Activated T-helper 17 cell treated with anti-CD3 and anti-CD28 coated beads, Interleukin-2, amount 50 U/mL, for 72 hours (primary cell): ENCODE data around the gene POU6F1. TPM values are rescaled to one million over a fixed set of nuclear protein-coding genes. Genes with fewer than 3 reads are reported as not detected.
"Not testable (repeated sequence)": the region's sequence is repeated elsewhere in the genome, so short reads cannot be mapped to it uniquely, and the experiment has no call there.

Source experiments
- ATAC-seq: fragments of 150-1000 bp; cut with Tn5 transposase; replicated peaks from 2 replicates; pipeline ENCODE4 v1.10.0; 2021; ENCODE audit warnings: mild to moderate bottlenecking, moderate library complexity
- H3K27ac Mint-ChIP-seq: one replicate; pipeline ENCODE4 v1.8.0; 2022; ENCODE audit warnings: mixed read lengths
- H3K27me3 Mint-ChIP-seq: one replicate; pipeline ENCODE4 v1.8.0; 2022; ENCODE audit warnings: mixed read lengths
- H3K36me3 Mint-ChIP-seq: one replicate; pipeline ENCODE4 v1.8.0; 2022; ENCODE audit warnings: low read depth, mild to moderate bottlenecking, mixed read lengths
- H3K4me1 Mint-ChIP-seq: one replicate; pipeline ENCODE4 v1.8.0; 2022; ENCODE audit warnings: mixed read lengths
- H3K4me3 Mint-ChIP-seq: one replicate; pipeline ENCODE4 v1.8.0; 2022; ENCODE audit warnings: mild to moderate bottlenecking, mixed read lengths
- H3K9me3 Mint-ChIP-seq: one replicate; pipeline ENCODE4 v1.8.0; 2022; ENCODE audit warnings: mixed read lengths
- total RNA-seq, 2 donors: library from RNA; stranded (reverse); gene quantifications; one replicate each; pipeline ENCODE4 v1.2.3, GENCODE V29; 2022

Gene POU6F1
- total RNA-seq, 2 donors from 2014 or later = 6.9 to 25.2 TPM

DNA sequence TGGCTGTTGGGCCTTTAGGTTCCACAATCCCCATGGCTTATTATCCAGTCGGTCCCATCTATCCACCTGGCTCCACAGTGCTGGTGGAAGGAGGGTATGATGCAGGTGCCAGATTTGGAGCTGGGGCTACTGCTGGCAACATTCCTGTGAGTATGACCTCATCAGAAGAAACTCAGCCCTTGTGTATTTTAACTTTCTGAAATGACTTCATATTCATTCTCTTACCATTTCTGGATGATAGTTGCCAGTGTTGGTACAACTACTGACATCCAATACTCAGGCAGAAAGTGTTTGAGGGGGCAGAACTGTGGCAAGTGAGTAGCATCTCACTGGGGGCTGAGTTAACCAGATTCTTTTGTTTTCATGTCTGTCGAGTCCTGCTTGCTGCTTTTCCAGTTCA, 23.1 kb upstream of the POU6F1 start:
- H3K4me1 Mint-ChIP-seq = peaks cover 34% of the 10 kb centered on the region
- H3K27ac Mint-ChIP-seq = peak overlapping the region; percentile 95
- no peaks in the 10 kb centered on the region for H3K27me3 Mint-ChIP-seq
- no peak for ATAC-seq
- H3K9me3 Mint-ChIP-seq = no peaks in the 10 kb centered on the region
- H3K4me3 Mint-ChIP-seq = peak overlapping the region; percentile 94
- peaks cover 81% of the 10 kb centered on the region for H3K36me3 Mint-ChIP-seq

DNA sequence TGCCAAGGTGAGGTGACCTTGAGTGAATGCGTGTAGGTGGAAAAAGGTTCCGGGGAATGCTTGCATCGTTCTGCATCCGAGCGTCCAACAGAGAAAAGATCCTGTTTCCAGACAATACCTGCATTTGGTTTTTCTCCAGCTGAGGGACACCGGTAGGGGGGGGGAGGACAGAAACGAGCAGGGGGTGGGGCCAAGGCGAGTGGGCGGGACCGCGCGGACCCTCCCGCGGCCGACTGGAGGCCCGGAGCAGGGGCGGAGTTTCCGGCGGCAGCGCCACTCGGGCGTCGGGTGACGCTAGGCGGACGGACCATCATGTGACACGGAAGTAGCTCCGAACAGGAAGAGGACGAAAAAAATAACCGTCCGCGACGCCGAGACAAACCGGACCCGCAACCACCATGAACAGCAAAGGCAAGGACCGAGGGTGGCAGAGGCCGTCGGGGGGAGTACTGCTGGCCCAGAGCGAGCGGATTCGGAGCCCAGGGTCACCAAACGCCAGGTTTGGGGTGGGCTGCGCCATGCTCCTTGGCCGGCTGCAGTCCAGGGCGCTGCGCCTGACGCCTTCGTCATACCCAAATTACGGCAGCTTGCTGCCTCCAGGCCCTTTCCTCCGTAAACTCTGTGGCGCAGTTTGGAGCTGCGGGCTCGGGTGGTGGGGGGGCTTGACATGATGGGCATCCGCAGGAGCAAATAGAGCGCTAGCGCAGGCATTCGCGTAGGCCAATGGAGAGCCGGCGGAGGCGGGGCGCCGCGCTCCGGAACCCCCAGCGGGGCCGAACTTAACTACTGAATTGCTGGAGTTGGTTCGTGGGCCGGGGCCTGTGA, 20.9 kb upstream of the POU6F1 start, which contains the start of gene DAZAP2:
Gene DAZAP2 (plus strand): TSS at position 317 of the 825 bp plus-strand sequence. CDS start 82 bp downstream, at position 399.
- H3K27me3 Mint-ChIP-seq = no peaks in the 10 kb centered on the region
- H3K9me3 Mint-ChIP-seq = no peaks in the 10 kb centered on the region
- H3K36me3 Mint-ChIP-seq = peaks cover 58% of the 10 kb centered on the region
- peak; percentile 95 for ATAC-seq
- peaks cover 28% of the 10 kb centered on the region for H3K4me1 Mint-ChIP-seq
- H3K27ac Mint-ChIP-seq = peak within 1 kb of the TSS; percentile 95
- peak within 1 kb of the TSS; percentile 94 for H3K4me3 Mint-ChIP-seq

DNA sequence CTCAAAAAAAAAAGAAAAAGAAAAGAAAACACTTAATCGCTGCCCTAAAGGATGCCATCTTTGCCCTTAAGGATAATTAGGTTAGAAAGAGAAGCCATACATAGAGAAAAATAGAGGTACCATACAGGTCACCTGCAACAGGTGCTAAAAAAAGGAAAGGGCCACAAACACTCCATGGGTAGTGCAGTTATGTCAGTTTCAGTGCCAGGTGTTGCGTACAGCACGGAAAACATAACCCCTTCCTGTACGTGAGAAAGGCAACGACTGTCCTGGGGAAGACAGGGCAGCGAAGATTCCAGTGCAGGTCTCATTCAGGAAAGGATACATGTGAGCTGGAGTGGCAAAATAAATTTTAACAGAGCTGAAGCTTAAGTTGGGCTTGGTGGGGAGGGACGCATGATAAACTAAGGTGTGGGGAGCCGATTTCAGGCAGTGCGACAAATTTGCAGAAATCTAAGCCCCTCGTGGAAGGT, 20.2 kb upstream of the POU6F1 start:
- Mint-ChIP-seq H3K9me3 (no peaks in the 10 kb centered on the region), H3K27ac (peak overlapping the region; percentile 95), H3K27me3 (no peaks in the 10 kb centered on the region), H3K36me3 (peaks cover 53% of the 10 kb centered on the region), H3K4me3 (peak overlapping the region; percentile 94), H3K4me1 (peaks cover 27% of the 10 kb centered on the region)
- peak; percentile 12 for ATAC-seq

DNA sequence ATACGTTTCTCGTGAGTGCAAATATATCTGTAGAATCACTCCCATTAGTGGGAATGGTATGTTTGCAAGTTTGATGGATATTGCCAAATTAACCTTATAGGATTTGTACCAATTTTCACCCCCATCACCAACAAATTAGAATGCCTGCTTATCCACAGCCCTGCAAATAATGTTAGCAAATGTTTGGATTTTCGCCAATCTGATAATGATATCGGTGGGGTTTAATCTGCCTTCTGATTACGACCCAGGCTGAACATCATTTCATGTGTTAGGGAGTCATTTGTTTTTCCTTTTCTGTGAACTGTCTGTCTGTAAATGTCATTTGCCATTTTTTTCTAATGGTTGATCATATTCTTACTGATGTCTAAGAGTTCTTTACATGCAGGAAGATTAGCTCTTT, 16.7 kb upstream of the POU6F1 start:
- H3K27me3 Mint-ChIP-seq = no peaks in the 10 kb centered on the region
- no peak for ATAC-seq
- H3K36me3 Mint-ChIP-seq = peaks cover 17% of the 10 kb centered on the region
- peaks cover 6% of the 10 kb centered on the region for H3K4me1 Mint-ChIP-seq
- H3K9me3 Mint-ChIP-seq = no peaks in the 10 kb centered on the region
- no peak overlapping the region for H3K4me3 Mint-ChIP-seq
- H3K27ac Mint-ChIP-seq = peak overlapping the region; percentile 9

DNA sequence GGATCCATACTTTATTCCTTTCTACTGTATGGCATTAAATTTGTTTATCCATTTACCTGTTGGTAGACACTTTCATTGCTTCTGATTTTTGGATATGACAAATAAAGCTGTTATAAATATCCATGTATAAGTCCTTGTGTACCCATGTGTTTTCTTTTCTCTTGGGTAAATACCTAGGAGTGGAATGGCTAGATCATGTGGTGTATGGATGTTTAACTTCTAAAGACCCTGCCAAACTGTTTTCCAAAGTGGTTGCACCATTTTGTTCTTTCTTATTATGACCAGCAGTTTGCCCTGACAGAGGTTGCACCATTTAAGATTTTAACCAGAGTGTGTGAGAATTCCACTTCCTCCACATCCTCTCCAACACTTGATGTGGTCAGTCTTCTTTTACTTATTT, 14.8 kb upstream of the POU6F1 start:
- no peaks in the 10 kb centered on the region for H3K4me1 Mint-ChIP-seq
- H3K27ac Mint-ChIP-seq = no peak overlapping the region
- no peak for ATAC-seq

DNA sequence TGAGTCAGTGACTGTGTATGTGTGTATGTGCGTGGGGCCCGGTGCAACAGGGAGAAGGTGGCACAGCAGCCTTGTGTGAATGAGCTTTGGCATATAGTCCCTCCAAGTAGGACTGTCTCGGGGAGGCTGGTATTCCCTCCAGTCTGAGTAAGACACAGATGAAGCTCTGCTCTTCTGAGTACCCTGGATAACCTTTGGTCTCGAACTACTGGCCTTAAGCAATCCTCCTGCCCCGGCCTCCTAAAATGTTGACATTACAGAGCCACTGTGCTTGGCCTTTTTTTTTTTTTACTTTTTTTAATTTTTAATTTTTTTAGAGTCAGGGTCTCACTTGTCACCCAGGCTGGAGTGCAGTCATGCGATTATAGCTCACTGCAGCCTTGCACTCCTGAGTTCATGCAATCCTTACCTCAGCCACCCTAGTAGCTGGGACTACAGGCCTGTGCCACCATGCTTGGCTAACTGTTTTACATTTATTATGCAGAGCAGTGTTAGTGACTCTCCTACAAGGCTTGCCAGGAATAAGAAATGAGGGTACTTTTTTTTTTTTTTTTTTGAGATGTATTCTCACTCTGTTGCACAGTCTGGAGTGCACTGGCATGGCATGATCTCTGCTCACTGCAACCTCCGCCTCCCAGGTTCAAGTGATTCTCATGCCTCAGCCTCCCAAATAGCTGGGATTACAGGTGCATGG, 11.4 kb upstream of the POU6F1 start:
- no peak overlapping the region for H3K27ac Mint-ChIP-seq
- no peaks in the 10 kb centered on the region for H3K36me3 Mint-ChIP-seq
- H3K27me3 Mint-ChIP-seq = no peaks in the 10 kb centered on the region
- H3K4me3 Mint-ChIP-seq = no peak overlapping the region
- no peaks in the 10 kb centered on the region for H3K9me3 Mint-ChIP-seq
- no peaks in the 10 kb centered on the region for H3K4me1 Mint-ChIP-seq
- no peak for ATAC-seq

More for the DNA sequence above, 14.8 kb upstream of the POU6F1 start:
- Mint-ChIP-seq H3K9me3 (no peaks in the 10 kb centered on the region), H3K4me3 (no peak overlapping the region), H3K27me3 (no peaks in the 10 kb centered on the region), H3K36me3 (no peaks in the 10 kb centered on the region)

DNA sequence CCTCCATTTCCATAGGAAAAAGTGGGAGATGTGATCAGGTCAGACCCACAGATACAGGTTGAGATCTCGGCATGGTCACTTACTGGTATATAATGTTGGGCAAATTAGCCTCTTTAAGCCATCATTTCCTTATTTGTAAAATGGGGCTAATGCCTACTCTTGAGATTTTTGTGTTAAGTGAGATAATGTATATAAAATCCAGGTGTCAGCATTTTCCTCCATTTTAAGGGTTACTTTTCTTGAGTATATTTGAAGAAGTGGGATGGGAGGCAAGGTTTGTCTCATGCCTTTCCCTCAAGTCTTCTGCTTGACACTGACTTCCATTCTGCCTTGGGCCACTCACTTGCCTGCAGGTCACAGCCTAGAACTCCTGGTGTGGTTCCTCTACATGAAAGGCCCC, 10.1 kb upstream of the POU6F1 start:
- no peaks in the 10 kb centered on the region for H3K36me3 Mint-ChIP-seq
- H3K4me1 Mint-ChIP-seq = no peaks in the 10 kb centered on the region
- no peak for ATAC-seq
- no peaks in the 10 kb centered on the region for H3K9me3 Mint-ChIP-seq
- no peak overlapping the region for H3K4me3 Mint-ChIP-seq
- no peak overlapping the region for H3K27ac Mint-ChIP-seq
- no peaks in the 10 kb centered on the region for H3K27me3 Mint-ChIP-seq

DNA sequence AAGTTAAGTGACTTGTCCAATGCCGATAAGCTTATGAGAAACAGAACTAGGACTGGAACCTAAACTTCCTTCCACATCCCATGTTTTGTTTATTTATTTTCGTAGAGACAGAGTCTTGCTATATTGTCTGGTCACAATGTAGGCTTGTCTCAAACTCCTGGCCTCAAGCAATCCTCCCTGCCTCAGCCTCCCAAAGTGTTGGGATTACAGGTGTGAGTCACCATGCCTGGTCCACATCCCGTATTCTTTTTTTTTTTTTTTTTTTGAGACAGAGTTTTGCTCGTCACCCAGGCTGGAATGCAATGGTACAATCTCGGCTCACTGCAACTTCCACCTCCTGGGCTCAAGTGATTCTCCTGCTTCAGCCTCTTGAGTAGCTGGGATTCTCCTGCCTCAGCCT, 9.2 kb upstream of the POU6F1 start:
- not testable (repeated sequence) for H3K36me3 Mint-ChIP-seq, H3K9me3 Mint-ChIP-seq, H3K4me3 Mint-ChIP-seq, H3K27ac Mint-ChIP-seq, H3K27me3 Mint-ChIP-seq, H3K4me1 Mint-ChIP-seq
- ATAC-seq = peak; percentile 26

DNA sequence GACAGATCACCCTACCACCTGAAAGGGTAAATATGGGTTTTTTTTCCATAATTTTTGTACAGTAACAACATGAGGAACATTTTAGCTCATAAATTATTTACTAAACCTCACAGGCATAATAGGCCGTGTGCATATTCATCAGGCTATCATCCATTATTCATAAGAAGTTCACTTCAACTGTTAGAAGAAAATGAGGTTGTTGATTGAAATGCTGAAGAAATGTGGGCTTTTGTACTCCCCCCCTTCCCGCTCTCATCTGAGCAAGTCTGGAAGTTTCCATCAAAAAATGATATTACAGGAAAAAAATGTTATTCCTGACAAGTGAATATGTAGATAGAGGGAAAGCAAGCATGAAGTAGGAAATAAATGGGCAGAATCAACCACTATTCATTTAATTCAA, 7.9 kb upstream of the POU6F1 start:
- ATAC-seq = no peak
- Mint-ChIP-seq H3K36me3 (no peaks in the 10 kb centered on the region), H3K27me3 (no peaks in the 10 kb centered on the region), H3K4me3 (no peak overlapping the region), H3K9me3 (no peaks in the 10 kb centered on the region), H3K4me1 (peaks cover 5% of the 10 kb centered on the region), H3K27ac (no peak overlapping the region)

DNA sequence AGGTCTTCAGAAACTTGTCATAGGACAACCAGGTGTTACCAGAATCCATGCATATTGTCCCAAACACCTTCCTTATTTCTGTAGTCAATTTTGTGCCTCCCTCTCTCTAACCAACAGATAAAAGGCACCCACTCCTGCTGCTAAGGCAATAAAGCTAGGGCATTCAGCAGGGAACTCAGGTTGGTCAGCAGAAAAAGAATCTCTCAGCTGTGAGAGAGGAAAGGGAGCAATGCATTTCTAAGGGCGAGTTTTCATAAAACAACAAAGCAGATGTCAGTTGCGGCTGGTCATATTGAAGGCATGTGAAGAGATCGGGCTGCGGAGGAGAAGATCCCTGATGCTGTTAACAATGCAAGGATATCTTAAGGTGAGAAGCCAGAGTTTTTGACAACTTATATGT, 7.4 kb upstream of the POU6F1 start:
- peak overlapping the region; percentile 65 for H3K27ac Mint-ChIP-seq
- no peak overlapping the region for H3K4me3 Mint-ChIP-seq
- H3K4me1 Mint-ChIP-seq = peaks cover 5% of the 10 kb centered on the region
- no peaks in the 10 kb centered on the region for H3K36me3 Mint-ChIP-seq
- no peaks in the 10 kb centered on the region for H3K9me3 Mint-ChIP-seq
- no peak for ATAC-seq
- H3K27me3 Mint-ChIP-seq = no peaks in the 10 kb centered on the region

DNA sequence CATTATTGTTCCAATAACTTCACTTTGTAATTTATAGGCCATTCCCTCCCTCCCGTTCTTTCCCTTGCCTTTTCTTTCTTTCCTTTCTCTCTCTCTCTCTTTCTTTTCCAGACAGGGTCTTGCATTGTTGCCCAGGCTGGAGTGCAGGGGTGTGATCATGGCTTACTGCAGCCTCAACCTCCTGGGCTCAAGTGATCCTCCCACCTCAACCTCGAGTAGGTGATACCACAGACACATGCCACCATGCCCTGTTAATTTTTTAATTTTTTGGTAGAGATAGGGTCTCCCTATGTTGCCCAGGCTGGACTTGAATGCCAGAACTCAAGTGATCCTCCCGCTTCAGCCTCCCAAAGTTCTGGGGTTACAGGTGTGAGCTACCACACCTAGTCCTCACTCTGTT, 6.8 kb upstream of the POU6F1 start:
- ATAC-seq = no peak
- peak overlapping the region; percentile 65 for H3K27ac Mint-ChIP-seq
- H3K4me1 Mint-ChIP-seq = peaks cover 5% of the 10 kb centered on the region
- H3K27me3 Mint-ChIP-seq = no peaks in the 10 kb centered on the region
- no peaks in the 10 kb centered on the region for H3K36me3 Mint-ChIP-seq
- H3K4me3 Mint-ChIP-seq = no peak overlapping the region
- H3K9me3 Mint-ChIP-seq = no peaks in the 10 kb centered on the region

DNA sequence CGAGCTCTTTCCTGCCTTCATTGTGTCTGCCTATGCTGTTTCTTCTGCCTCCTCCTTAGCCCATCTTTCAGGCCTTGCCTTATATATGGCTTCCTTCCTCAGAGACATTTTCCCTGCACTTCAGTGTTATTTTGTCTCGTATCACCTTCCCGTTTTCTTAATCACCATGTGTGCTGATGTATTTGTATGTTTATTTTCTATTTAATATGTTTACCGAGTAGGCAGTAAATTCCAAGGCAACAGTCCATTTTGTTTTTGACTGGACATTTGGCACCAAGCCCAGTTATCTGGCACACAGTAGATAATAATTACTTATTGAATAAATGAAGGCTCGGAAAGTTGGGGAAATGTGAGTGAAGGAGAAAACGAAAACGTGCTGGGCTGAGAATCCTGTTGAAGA, 4.6 kb upstream of the POU6F1 start:
- ATAC-seq = no peak
- H3K9me3 Mint-ChIP-seq = no peaks in the 10 kb centered on the region
- H3K36me3 Mint-ChIP-seq = no peaks in the 10 kb centered on the region
- no peaks in the 10 kb centered on the region for H3K27me3 Mint-ChIP-seq
- peaks cover 14% of the 10 kb centered on the region for H3K4me1 Mint-ChIP-seq
- no peak overlapping the region for H3K27ac Mint-ChIP-seq
- H3K4me3 Mint-ChIP-seq = no peak overlapping the region

DNA sequence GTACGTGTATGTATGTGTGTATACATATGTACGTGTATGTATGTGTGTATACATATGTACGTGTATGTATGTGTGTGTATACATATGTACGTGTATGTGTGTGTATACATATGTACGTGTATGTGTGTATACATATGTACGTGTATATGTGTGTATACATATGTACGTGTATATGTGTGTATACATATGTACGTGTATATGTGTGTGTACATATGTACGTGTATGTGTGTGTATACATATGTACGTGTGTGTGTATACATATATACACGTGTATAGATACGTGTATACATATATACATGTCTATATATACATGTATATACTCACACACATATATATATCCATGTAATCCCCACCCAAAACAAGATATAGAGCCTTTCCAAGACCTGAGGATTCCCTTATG, 2.0 kb upstream of the POU6F1 start:
- H3K4me1 Mint-ChIP-seq = peaks cover 19% of the 10 kb centered on the region
- not testable (repeated sequence) for ATAC-seq, H3K9me3 Mint-ChIP-seq, H3K27ac Mint-ChIP-seq, H3K36me3 Mint-ChIP-seq, H3K27me3 Mint-ChIP-seq
- H3K4me3 Mint-ChIP-seq = peak overlapping the region; percentile 93

DNA sequence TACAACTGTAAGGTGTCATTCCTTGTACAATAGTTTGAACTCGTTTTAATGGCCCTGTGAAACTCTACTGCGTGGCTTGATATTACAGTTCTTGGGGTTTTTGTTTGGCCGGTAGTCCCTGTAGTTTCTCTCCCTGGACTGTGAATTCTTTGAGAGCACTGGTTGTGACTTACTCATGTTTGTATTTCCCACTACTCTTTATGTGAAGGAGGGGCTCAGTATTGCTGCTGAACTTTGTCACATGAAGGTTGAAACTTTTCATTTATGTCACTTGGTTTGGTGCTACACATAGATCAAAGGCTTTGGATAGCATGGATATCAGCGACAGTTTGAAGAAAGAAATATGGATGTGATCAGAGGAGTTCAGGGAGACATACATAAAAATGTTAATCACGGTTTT, 1.5 kb upstream of the POU6F1 start:
- Mint-ChIP-seq H3K27ac (peak overlapping the region; percentile 94), H3K27me3 (no peaks in the 10 kb centered on the region), H3K36me3 (peaks cover 3% of the 10 kb centered on the region), H3K4me1 (peaks cover 22% of the 10 kb centered on the region), H3K4me3 (peak overlapping the region; percentile 93), H3K9me3 (no peaks in the 10 kb centered on the region)
- no peak for ATAC-seq

DNA sequence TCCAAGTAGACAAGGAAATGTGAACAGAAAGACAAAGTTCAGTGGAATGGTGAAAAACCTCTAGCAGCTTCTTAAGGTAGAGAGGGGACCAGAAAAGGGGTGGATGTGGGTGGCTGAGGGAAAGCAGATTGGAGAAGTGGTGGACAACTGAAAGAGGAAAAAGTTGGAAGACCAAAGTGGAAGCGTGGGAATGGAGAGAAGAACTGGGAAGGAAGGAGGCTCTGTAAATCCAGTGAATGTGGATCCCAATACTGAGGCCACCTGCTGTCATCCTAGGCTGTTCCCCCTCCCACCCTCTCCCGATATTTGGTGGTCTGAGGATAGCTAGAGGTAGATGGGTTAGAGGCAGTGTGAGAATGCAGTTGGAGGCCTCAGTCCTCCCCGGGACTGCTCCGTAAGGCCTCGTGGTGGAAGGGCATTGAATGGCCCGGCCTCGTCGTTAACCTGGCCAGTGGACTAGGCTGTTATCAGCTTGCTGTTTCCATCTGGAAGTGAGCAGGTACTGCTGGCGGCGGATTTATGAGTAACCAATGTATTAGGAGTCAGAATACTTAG, 822 bp upstream of the POU6F1 start:
- Mint-ChIP-seq H3K4me3 (peak overlapping the region; percentile 93), H3K36me3 (peaks cover 7% of the 10 kb centered on the region), H3K4me1 (peaks cover 24% of the 10 kb centered on the region), H3K27ac (peak overlapping the region; percentile 94), H3K9me3 (no peaks in the 10 kb centered on the region), H3K27me3 (no peaks in the 10 kb centered on the region)
- ATAC-seq = no peak
